OCI-LY1 (cell line): ENCODE results near the gene CD93.

Experiments
- H2AFZ ChIP-seq: fragments of 200-600 bp; sonication (generic), shearing (Covaris generic); 2 replicates; pipeline ENCODE4 v1.6.0; 2014; ENCODE audit warnings: antibody characterized with exemption, mild to moderate bottlenecking, low read length
- H3F3A ChIP-seq: fragments of 200-600 bp; sonication (generic), shearing (Covaris generic); 2 replicates; pipeline ENCODE4 v1.6.0; 2014; ENCODE audit warnings: mild to moderate bottlenecking, antibody characterized with exemption, low read length, moderate library complexity; ENCODE audit not compliant: insufficient read depth
- H3K27ac ChIP-seq: fragments of 200-600 bp; sonication (generic); 2 replicates; pipeline ENCODE4 v1.5.1; 2014; ENCODE audit warnings: low read length, mixed run types, mild to moderate bottlenecking, low read depth; ENCODE audit not compliant: poor library complexity, severe bottlenecking
- H3K27me3 ChIP-seq: fragments of 200-600 bp; sonication (generic); 2 replicates; pipeline ENCODE4 v1.6.0; 2014; ENCODE audit warnings: antibody characterized with exemption, mild to moderate bottlenecking, low read length, moderate library complexity; ENCODE audit not compliant: insufficient read depth
- H3K36me3 ChIP-seq: fragments of 200-600 bp; sonication (generic); 2 replicates; pipeline ENCODE4 v1.6.1; 2014; ENCODE audit warnings: mild to moderate bottlenecking, antibody characterized with exemption, low read length, moderate library complexity, mixed read lengths; ENCODE audit not compliant: insufficient read depth
- H3K4me1 ChIP-seq: fragments of 200-600 bp; sonication (generic); 2 replicates; pipeline ENCODE4 v1.5.1; 2014; ENCODE audit warnings: mild to moderate bottlenecking, low read length, moderate library complexity; ENCODE audit not compliant: insufficient read depth, severe bottlenecking
- H3K4me2 ChIP-seq: fragments of 200-600 bp; sonication (generic), shearing (Covaris generic); 2 replicates; pipeline ENCODE4 v1.6.1; 2014; ENCODE audit warnings: low read length
- H3K4me3 ChIP-seq: fragments of 200-600 bp; sonication (generic); 2 replicates; pipeline ENCODE4 v1.5.1; 2014; ENCODE audit warnings: low read length, low read depth, mild to moderate bottlenecking, mixed read lengths; ENCODE audit not compliant: poor library complexity, severe bottlenecking
- H3K79me2 ChIP-seq: fragments of 200-600 bp; shearing (Covaris generic); 2 replicates; pipeline ENCODE4 v1.6.1; 2016; ENCODE audit warnings: mixed run types, low read length, mixed read lengths; ENCODE audit not compliant: insufficient read depth
- H3K9ac ChIP-seq: fragments of 200-600 bp; sonication (generic), shearing (Covaris generic); 2 replicates; pipeline ENCODE4 v1.6.1; 2014; ENCODE audit warnings: mild to moderate bottlenecking, low read length, mixed read lengths
- H3K9me2 ChIP-seq: fragments of 200-600 bp; sonication (generic), shearing (Covaris generic); 2 replicates; pipeline ENCODE4 v1.6.1; 2014; ENCODE audit warnings: low read depth, mild to moderate bottlenecking, low read length, mixed read lengths
- H3K9me3 ChIP-seq: fragments of 200-600 bp; shearing (Covaris generic); 2 replicates; pipeline ENCODE4 v1.6.1; 2014; ENCODE audit warnings: low read length, mixed read lengths
- H4K20me1 ChIP-seq: fragments of 200-600 bp; sonication (generic), shearing (Covaris generic); 2 replicates; pipeline ENCODE4 v1.6.0; 2016; ENCODE audit warnings: mild to moderate bottlenecking, low read length; ENCODE audit not compliant: insufficient read depth
- EZH2 ChIP-seq: fragments of 200-600 bp; sonication (generic), shearing (Covaris generic); IDR thresholded peaks from 2 replicates; pipeline ENCODE4 v1.8.0; 2017; ENCODE audit warnings: borderline replicate concordance, mixed run types, mild to moderate bottlenecking, antibody characterized with exemption, low read length, moderate library complexity, mixed read lengths
- TF ChIP-seq, protein P1 (sequence below): fragments of 200-600 bp; sonication (generic), shearing (Covaris generic); IDR thresholded peaks from 2 replicates; pipeline ENCODE4 v1.5.1; 2017; ENCODE audit warnings: mild to moderate bottlenecking, antibody characterized with exemption, low read length, moderate library complexity, mixed read lengths

Gene CD93

DNA sequence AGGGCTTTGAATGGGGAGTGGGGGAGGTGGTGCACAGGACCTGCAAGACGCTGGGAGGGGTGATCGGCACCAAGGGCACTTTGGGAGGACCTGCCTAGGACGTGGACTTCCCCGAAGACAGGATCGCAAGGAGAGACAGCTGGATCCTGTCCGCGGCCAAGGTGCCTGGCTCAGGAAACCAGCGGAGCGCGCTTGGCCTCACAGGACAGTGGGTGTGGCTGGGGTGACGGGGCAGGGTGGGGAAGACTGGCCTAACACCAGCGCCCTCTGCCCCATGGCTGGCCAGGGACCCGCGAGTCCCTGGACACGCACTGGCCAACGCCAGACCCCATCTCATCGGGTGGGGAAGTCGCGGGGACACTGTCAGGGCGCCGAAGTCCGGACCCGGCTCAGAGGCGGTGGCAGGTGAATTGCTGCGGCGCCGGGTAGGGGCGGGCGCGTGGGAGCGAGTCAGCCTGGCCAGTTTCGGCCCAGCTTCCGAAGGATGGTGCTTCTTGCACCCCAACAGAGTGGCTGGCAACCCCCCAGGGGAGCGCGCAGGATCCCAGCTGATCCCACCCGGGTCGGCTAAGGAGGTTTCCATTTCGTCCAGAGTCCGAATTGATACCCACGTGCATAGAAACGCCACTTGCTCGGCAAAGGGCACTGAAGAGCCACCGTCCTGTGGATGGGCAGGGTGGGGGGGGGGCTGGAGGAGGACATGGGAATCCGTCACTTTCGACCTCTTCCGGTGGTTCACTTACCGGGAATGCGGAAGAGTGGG, 35.9 kb downstream of the CD93 start:
- no peaks in the 10 kb centered on the region for H3K27me3 ChIP-seq
- no peaks in the 10 kb centered on the region for H4K20me1 ChIP-seq
- no peaks in the 10 kb centered on the region for H3K9me2 ChIP-seq
- H3F3A ChIP-seq = no peaks in the 10 kb centered on the region
- no peaks in the 10 kb centered on the region for H3K36me3 ChIP-seq
- H3K79me2 ChIP-seq = no peaks in the 10 kb centered on the region
- H2AFZ ChIP-seq = no peak overlapping the region
- H3K4me1 ChIP-seq = no peaks in the 10 kb centered on the region
- TF ChIP-seq, protein P1, sequence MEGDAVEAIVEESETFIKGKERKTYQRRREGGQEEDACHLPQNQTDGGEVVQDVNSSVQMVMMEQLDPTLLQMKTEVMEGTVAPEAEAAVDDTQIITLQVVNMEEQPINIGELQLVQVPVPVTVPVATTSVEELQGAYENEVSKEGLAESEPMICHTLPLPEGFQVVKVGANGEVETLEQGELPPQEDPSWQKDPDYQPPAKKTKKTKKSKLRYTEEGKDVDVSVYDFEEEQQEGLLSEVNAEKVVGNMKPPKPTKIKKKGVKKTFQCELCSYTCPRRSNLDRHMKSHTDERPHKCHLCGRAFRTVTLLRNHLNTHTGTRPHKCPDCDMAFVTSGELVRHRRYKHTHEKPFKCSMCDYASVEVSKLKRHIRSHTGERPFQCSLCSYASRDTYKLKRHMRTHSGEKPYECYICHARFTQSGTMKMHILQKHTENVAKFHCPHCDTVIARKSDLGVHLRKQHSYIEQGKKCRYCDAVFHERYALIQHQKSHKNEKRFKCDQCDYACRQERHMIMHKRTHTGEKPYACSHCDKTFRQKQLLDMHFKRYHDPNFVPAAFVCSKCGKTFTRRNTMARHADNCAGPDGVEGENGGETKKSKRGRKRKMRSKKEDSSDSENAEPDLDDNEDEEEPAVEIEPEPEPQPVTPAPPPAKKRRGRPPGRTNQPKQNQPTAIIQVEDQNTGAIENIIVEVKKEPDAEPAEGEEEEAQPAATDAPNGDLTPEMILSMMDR = no peak
- TF ChIP-seq EZH2 = no peak
- no peak overlapping the region for H3K9ac ChIP-seq
- H3K4me3 ChIP-seq = no peak overlapping the region
- H3K27ac ChIP-seq = no peak overlapping the region
- no peak overlapping the region for H3K4me2 ChIP-seq
- H3K9me3 ChIP-seq = no peaks in the 10 kb centered on the region

DNA sequence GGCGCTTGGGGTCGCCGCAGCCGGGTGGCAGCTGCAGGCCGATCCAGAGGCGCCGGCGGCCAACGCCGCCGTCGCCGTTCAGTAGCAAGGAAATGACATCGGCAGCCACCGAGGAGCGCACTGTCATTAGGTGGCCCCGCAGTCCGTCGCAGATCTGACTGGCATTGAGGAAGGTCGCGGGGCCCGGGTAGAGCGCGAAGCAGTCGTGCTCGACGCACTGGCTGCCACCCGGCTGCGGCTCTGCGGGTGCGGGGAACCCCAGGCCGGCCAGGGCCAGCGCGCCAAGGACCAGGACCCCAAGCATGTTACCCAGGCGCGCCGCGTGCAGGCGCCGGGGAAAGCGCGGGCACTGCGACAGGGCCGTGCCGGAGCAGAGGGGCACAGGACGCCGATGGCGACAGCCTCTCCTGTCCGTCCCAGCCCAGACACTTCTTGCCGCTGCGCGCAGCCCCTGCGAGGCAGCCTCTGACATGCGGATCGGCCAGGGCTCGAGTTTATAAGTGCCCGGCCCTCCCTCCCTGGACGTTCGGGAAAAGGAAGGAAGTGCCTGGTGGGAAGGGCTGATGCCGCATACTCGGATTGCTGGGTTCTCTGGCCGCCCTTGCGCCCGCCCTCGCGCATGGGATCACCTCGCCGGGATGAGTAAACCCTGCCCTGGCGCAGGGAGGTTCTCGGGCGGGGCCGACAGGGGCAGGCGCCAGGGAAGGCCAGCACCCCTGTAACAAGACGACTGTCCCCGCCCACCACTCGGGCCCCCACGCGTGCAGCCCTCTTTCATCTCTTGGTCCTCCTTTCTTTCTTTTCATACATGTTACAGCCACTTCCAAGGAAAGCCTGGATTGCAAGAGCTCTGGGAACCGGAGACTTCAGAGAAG, 36.7 kb downstream of the CD93 start, which contains the start of gene THBD:
TSS of gene THBD (minus strand) at position 472 of the 875 bp plus-strand sequence. CDS start at position 304, 168 bp downstream.
- no peaks in the 10 kb centered on the region for H3K4me1 ChIP-seq
- no peaks in the 10 kb centered on the region for H3K36me3 ChIP-seq
- H3K27ac ChIP-seq = no peak within 1 kb of the TSS
- no peaks in the 10 kb centered on the region for H3K9me3 ChIP-seq
- no peaks in the 10 kb centered on the region for H3K27me3 ChIP-seq
- H2AFZ ChIP-seq = no peak within 1 kb of the TSS
- no peaks in the 10 kb centered on the region for H3F3A ChIP-seq
- H3K9ac ChIP-seq = no peak within 1 kb of the TSS
- H3K4me3 ChIP-seq = no peak within 1 kb of the TSS
- H3K79me2 ChIP-seq = no peaks in the 10 kb centered on the region
- H3K4me2 ChIP-seq = no peak within 1 kb of the TSS
- TF ChIP-seq EZH2 = no peak
- TF ChIP-seq, protein P1 = no peak
- no peaks in the 10 kb centered on the region for H4K20me1 ChIP-seq
- no peaks in the 10 kb centered on the region for H3K9me2 ChIP-seq

DNA sequence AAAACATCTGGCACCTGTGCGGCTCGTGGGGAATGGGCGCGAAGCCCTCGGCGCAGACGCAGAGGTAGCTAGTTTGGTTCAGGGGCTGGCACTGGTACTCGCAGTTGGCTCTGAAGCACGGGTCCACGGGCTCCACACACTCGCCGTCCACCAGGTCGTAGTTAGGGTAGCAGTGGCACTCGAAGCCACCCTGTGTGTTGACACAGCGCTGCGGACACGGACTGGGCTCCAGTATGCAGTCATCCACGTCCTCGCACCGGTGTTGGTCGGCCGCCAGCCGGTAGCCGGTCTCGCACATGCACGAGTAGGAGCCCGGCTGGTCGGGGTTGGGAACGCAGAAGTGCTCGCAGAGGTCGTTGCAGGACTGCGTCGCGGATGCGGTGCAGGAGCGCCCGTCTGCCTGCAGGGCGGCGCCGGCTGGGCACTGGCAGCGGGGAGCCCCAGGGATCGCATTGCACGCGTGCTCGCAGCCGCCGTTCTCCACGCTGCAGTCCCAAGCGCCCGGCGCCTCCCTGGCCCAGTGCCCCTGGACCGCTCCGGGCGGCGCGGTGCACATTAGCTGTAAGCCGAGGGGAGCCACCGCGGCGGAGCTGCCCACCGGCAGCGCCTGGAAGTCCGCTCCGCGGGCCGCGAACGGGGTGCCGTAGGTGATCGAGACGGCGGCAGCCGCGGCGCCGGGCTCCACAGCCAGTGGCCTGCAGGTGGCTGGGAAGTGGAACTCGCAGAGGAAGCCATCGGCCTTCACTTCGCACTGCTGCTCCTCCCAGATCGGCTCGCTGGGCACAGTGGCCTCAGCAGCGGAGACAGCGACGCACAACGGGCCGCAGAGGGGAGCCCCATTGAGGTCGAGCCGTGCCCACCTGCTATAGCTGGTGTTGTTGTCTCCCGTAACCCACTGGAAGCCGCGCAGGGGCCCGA, 37.6 kb downstream of the CD93 start:
- no peaks in the 10 kb centered on the region for H4K20me1 ChIP-seq
- no peak for TF ChIP-seq EZH2
- TF ChIP-seq, protein P1 = no peak
- H3K9me3 ChIP-seq = no peaks in the 10 kb centered on the region
- no peaks in the 10 kb centered on the region for H3K36me3 ChIP-seq
- H3K9ac ChIP-seq = no peak overlapping the region
- no peaks in the 10 kb centered on the region for H3K4me1 ChIP-seq
- no peaks in the 10 kb centered on the region for H3K27me3 ChIP-seq
- H3K79me2 ChIP-seq = no peaks in the 10 kb centered on the region
- no peaks in the 10 kb centered on the region for H3F3A ChIP-seq
- H2AFZ ChIP-seq = no peak overlapping the region
- no peaks in the 10 kb centered on the region for H3K9me2 ChIP-seq
- H3K4me3 ChIP-seq = no peak overlapping the region
- H3K4me2 ChIP-seq = no peak overlapping the region
- no peak overlapping the region for H3K27ac ChIP-seq
